Brain microvascular endothelial cell (primary cell): ENCODE measurements around the gene IL1R2.

Experiments
- DNase-seq: peaks from one replicate; pipeline ENCODE4 v3.0.0-alpha.2; 2020
- H3K27ac ChIP-seq: fragments of 250-450 bp; sonication (Bioruptor Pico); 2 replicates; pipeline ENCODE4 v1.5.1; 2020; ENCODE audit warnings: mild to moderate bottlenecking, moderate library complexity
- H3K27me3 ChIP-seq: fragments of 250-450 bp; sonication (Bioruptor Pico); replicated peaks from 2 replicates; pipeline ENCODE4 v1.5.1; 2020; ENCODE audit warnings: mild to moderate bottlenecking
- H3K36me3 ChIP-seq: fragments of 250-450 bp; sonication (Bioruptor Pico); replicated peaks from 2 replicates; pipeline ENCODE4 v1.5.1; 2020; ENCODE audit warnings: mild to moderate bottlenecking
- H3K4me3 ChIP-seq: 2 replicates; pipeline ENCODE4 v1.5.1; 2011; ENCODE audit warnings: low read depth, mild to moderate bottlenecking, control low read depth, low read length, moderate library complexity
- in situ Hi-C: cut with HindIII; loops from 2 replicates; pipeline ENCODE4 v1.10.0; 2017; ENCODE audit warnings: low sequenced_read_pairs, low pct_ligation_motif_present
- TF ChIP-seq, protein P1 (sequence below): IDR thresholded peaks from 2 replicates; pipeline ENCODE4 v1.5.1; 2011; ENCODE audit warnings: low read depth, mild to moderate bottlenecking, moderate library complexity, low read length, control low read depth, inconsistent platforms; ENCODE audit errors: missing control alignments

The IL1R2 gene

DNA sequence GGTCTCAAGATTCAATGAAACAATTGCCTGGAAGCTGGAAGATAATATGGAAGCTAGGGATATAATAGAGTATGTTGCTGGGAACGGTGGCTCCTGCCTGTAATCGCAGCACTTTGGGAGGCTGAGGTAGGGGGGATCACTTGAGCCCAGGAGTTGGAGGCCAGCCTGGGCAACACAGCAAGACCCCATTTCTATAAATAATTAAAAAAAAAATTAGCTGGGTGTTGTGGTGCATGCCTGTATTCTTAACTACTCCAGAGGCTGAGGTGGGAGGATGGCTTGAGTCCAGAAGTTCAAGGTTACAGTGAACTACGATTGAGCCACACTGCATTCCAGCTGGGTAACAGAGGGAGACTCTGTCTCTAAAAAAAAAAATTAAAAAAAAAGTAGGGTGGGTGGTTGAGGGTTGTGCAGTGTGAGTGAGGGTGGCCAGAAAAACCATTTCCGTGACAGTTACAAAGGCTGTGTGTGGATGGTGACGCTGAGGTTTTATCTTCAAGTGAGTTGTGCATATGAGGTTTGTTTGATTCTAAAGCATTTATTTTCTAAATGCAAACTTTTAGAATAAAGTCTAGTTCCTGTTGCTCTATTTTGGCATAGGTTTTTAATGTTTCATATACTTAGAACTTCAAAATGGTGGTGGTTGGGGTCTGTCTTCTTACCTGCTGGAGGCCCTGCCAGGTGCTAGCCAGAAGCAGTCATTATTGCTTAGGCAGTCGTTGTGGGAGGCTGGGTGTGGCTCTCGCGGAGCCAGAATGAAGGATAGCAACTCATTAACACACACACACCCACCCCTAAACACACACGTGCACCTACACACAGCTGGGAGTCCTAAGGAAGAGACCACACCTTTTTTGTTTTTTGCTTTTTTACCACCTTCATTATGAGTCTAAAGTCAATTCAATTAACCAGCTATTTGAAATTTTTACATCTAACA, 4.7 kb upstream of the IL1R2 start:
- H3K36me3 ChIP-seq: no peaks in the 10 kb centered on the region
- in situ Hi-C loops: no loop called here
- no peak overlapping the region for H3K4me3 ChIP-seq
- DNase-seq: no peak
- TF ChIP-seq, protein P1, sequence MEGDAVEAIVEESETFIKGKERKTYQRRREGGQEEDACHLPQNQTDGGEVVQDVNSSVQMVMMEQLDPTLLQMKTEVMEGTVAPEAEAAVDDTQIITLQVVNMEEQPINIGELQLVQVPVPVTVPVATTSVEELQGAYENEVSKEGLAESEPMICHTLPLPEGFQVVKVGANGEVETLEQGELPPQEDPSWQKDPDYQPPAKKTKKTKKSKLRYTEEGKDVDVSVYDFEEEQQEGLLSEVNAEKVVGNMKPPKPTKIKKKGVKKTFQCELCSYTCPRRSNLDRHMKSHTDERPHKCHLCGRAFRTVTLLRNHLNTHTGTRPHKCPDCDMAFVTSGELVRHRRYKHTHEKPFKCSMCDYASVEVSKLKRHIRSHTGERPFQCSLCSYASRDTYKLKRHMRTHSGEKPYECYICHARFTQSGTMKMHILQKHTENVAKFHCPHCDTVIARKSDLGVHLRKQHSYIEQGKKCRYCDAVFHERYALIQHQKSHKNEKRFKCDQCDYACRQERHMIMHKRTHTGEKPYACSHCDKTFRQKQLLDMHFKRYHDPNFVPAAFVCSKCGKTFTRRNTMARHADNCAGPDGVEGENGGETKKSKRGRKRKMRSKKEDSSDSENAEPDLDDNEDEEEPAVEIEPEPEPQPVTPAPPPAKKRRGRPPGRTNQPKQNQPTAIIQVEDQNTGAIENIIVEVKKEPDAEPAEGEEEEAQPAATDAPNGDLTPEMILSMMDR: no peak
- peaks cover 7% of the 10 kb centered on the region for H3K27me3 ChIP-seq
- H3K27ac ChIP-seq: no peak overlapping the region

- in situ Hi-C loops: no loop called here
- no peaks in the 10 kb centered on the region for H3K36me3 ChIP-seq
- no peak for DNase-seq
- TF ChIP-seq, protein P1: no peak
- H3K4me3 ChIP-seq: no peak overlapping the region
- H3K27ac ChIP-seq: no peak overlapping the region
- peaks cover 11% of the 10 kb centered on the region for H3K27me3 ChIP-seq
Measured at GRCh38 chr2:101987832-101988231, 3.9 kb upstream of the IL1R2 start.

GRCh38 chr2:101988541-101988940, 3.2 kb upstream of the IL1R2 start:
- TF ChIP-seq, protein P1: no peak
- Histone ChIP-seq H3K27ac (no peak overlapping the region), H3K36me3 (no peaks in the 10 kb centered on the region), H3K27me3 (peaks cover 11% of the 10 kb centered on the region), H3K4me3 (no peak overlapping the region)
- DNase-seq: no peak
- in situ Hi-C loops: no loop called here

- Histone ChIP-seq H3K4me3 (no peak overlapping the region), H3K36me3 (no peaks in the 10 kb centered on the region), H3K27ac (no peak overlapping the region), H3K27me3 (peaks cover 14% of the 10 kb centered on the region)
- in situ Hi-C loops: no loop called here
- DNase-seq: no peak
- TF ChIP-seq, protein P1: no peak
Measured at GRCh38 chr2:101989740-101990460, 1.9 kb upstream of the IL1R2 start.

DNA sequence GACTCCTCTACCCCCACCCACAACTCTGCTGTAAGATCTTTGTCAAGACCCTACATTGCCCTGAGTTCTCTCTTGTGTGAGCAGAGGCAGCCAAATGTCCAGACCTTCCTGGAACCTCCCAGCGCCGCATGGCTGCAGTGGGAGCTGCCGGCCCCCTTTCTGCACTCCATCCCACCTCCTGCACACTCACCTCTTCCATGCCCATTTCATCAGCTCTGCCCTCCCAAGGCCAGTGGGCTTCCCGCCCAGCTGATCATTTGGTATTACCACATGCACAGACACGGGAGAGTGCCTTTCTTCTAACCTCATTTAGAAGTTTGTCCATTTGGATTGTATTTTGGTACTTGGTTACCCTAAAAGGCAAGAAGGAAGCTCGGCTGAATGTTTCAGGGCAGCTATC, 2.0 kb downstream of the IL1R2 start:
- no peak overlapping the region for H3K4me3 ChIP-seq
- DNase-seq: no peak
- peaks cover 14% of the 10 kb centered on the region for H3K27me3 ChIP-seq
- no peaks in the 10 kb centered on the region for H3K36me3 ChIP-seq
- no peak overlapping the region for H3K27ac ChIP-seq
- in situ Hi-C loops: no loop called here
- TF ChIP-seq, protein P1: no peak
